ENCODE results near the gene CYB561.

The CYB561 gene

GRCh38 chr17:63483655-63484575, 37.8 kb upstream of the CYB561 start:
- no peak overlapping the region for H3K4me3 ChIP-seq (ENCODE audit: low read depth, low read length)
- no peak for TF ChIP-seq CTCF (IDR thresholded peaks at IDR 0.05; ENCODE audit: insufficient read depth, low read depth, low read length, missing control alignments)
- no peak for DNase-seq (ENCODE audit: low read depth)

GRCh38 chr17:63483038-63483437, 36.9 kb upstream of the CYB561 start:
- no peak for DNase-seq (ENCODE audit: low read depth)
- H3K4me3 ChIP-seq (ENCODE audit: low read depth, low read length): no peak overlapping the region
- no peak for TF ChIP-seq CTCF (IDR thresholded peaks at IDR 0.05; ENCODE audit: insufficient read depth, low read depth, low read length, missing control alignments)

- DNase-seq (ENCODE audit: low read depth): no peak
- TF ChIP-seq CTCF (IDR thresholded peaks at IDR 0.05; ENCODE audit: insufficient read depth, low read depth, low read length, missing control alignments): no peak
- H3K4me3 ChIP-seq (ENCODE audit: low read depth, low read length): no peak overlapping the region
Measured at GRCh38 chr17:63482509-63482908, 36.4 kb upstream of the CYB561 start.

GRCh38 chr17:63481488-63481870, 35.4 kb upstream of the CYB561 start:
- no peak for DNase-seq (ENCODE audit: low read depth)
- no peak for TF ChIP-seq CTCF (IDR thresholded peaks at IDR 0.05; ENCODE audit: insufficient read depth, low read depth, low read length, missing control alignments)
- no peak overlapping the region for H3K4me3 ChIP-seq (ENCODE audit: low read depth, low read length)

GRCh38 chr17:63480826-63481487, 34.9 kb upstream of the CYB561 start:
- TF ChIP-seq CTCF (IDR thresholded peaks at IDR 0.05; ENCODE audit: insufficient read depth, low read depth, low read length, missing control alignments): no peak
- DNase-seq (ENCODE audit: low read depth): no peak
- H3K4me3 ChIP-seq (ENCODE audit: low read depth, low read length): no peak overlapping the region

- H3K4me3 ChIP-seq (ENCODE audit: low read depth, low read length): no peak overlapping the region
- TF ChIP-seq CTCF (IDR thresholded peaks at IDR 0.05; ENCODE audit: insufficient read depth, low read depth, low read length, missing control alignments): no peak
- DNase-seq (ENCODE audit: low read depth): no peak
Measured at GRCh38 chr17:63480192-63480784, 34.2 kb upstream of the CYB561 start.
